ENCODE results near the gene MFSD6L.

The MFSD6L gene

DNA sequence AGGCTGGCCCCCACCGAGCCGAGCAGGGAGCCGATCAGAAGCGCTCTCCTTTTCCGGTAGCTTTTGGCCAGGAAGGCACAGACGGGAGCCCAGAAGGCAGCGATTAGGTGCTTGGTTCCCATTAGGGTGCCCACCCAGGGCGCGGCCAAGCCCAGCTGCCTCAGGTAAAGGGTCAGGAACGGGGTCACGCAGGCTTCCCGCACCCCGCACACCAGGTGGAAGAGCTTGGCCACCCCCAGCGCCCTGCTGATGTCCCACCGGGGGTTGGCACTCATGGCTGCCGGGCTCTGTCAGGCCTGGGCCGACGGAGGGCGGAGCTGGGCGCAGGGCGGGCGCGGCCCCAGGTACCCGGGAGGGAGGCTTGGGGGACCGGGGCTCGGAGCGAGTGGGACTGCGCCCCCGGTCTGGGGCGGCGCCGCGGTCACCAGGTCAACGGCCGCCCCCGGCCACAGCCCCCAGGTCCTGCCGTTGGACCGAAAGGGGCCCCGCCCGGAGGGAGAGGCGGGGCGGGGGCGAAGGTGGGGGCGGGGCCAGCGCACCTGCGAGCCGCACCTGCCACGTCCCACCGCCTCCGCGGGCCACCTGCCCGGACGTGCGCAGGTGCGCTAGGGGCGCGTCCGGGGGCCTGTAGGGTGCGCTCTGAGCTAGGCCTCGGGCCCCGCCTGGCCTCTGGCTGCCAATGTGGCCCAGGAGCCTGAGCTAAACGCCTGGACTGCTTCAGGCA, at the start of gene MFSD6L:
MFSD6L (minus strand) TSS at position 520 of the 724 bp plus-strand sequence; CDS start at position 275, 245 bp downstream.
- no peak for DNase-seq

DNA sequence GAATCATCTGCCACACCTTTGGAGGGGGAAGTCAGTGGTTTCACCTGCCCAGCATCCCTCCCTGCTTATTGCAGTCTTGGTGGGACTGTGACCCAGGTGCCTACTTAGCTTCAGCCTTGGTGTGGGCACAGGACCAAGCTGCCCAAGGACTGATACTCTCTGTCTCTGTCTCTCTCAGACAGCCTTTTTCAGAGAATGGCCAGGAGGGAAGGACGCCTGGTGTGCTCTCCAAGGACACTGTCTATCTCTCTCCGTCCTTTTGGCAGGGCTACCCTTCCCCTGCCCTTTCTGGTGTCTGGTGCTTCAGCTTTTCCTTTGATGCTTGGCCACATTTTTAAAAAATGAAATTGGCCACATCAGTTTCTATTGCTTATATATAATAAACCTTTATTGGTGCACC, 48.7 kb upstream of the MFSD6L start:
- DNase-seq, result no peak

GRCh38 chr17:8846768-8847211, 47.6 kb upstream of the MFSD6L start:
- no peak for DNase-seq

GRCh38 chr17:8844229-8845218, 45.4 kb upstream of the MFSD6L start:
- DNase-seq, result no peak

- no peak for DNase-seq
These were observed 44.2 kb upstream of the MFSD6L start for GRCh38 chr17:8843344-8843743.

DNA sequence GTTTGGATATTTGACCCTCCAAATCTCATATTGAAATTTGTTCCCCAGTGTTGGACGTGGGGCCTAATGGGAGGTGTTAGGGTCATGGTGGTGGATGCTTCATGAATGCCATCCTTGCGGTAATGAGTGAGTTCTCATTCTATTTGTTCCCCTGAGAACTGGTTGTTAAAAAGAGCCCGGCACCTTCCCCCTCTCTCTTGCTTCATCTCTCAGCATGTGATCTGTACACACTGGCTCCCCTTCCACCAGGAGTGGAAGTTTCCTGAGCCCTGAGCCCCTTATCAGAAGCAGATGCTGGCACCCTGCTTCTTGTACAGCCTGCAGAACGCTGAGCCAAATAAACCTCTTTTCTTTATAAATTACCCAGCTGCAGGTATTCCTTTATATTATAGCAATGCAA, 42.7 kb upstream of the MFSD6L start:
- no peak for DNase-seq

- no peak for DNase-seq
These were observed 40.3 kb upstream of the MFSD6L start for GRCh38 chr17:8839410-8839935.

DNA sequence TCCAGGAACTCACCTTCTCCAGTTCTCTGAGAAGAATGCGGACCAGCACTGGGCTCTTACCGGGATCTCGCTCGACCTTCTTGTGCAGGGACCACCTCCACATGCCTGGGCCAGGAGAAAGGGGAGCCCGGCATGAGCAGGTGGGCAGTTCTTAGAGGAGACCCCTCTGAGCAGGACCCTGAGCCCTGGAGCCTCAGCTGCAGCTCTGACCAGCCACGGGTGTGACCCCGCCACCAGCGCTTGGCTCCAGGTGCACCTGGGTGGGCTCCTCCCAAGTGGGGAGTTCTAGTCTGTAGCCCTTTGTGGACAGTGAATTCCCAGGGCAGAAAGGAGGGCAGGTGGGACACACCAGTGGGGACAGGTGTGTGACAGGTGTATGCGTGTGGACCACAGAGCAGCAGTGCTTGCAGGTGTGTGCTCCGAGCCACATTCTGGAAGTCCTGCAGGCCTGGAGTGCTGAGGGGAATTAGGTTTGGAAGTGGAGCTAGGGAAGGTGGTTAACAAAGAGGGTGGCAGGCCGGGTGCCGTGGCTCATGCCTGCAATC, 39.5 kb upstream of the MFSD6L start:
- DNase-seq, result no peak

- DNase-seq, result no peak
These were observed 38.5 kb upstream of the MFSD6L start for GRCh38 chr17:8837563-8838075.

DNA sequence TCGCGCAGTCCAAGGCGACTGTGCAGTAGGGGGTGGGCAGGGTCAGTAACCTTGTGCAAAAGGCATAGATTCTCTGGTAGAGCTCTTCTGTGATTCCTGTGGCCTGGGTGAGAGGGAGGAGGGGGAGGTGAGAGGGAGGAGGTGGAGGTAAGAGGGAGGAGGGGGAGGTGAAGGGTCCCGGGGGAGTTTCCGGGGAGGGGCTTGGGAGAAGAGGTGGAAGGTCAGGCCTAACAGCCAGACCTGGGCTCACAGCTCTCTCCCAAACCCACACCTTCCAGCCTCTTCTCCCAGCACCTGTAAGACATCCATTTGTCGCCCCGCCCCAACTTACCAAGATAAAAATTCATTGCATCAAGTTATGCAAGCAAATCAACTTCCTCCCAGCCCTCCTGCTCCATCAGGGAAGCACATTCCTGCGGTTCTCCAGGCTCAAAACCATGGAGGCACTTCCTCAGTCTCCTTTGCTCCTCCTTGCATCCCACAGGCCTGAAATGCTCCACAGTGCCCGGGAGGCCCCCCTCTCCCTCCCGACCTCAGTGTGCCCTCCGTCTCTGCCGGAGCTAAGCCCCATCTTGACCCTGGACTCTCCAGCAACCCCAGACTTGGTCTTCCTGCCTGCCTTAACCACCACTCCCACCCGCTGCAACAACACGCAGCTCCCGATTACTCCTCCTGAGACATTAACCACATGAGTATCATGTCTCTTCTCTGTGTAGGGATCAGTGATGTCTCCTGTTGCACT, 37.8 kb upstream of the MFSD6L start:
- DNase-seq, result no peak

- no peak for DNase-seq
These were observed 36.6 kb upstream of the MFSD6L start for GRCh38 chr17:8835631-8836364.

DNA sequence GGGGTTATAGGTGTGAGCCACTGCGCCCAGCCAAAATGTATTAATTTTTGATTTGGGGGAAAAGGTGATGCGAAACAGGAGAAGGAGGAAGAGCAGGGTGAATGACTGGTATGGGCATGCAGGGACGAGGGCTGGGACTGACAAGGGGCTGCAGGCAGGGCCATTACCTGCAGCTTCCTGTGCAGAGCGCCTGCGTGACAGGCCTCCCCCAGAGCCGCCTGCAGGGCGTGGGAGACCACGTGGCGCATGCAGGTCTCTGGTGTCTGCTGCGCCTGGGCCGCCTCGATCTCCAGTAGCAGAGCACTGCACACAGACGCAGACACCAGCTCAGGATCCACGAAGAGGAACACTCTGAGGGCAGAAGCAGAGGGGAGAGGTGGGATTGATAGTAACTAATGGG, 35.9 kb upstream of the MFSD6L start:
- DNase-seq, result no peak

- no peak for DNase-seq
These were observed 33.7 kb upstream of the MFSD6L start for GRCh38 chr17:8832711-8833352.

- DNase-seq, result no peak
These were observed 32.2 kb upstream of the MFSD6L start for GRCh38 chr17:8831234-8831849.

- DNase-seq, result no peak
These were observed 31.0 kb upstream of the MFSD6L start for GRCh38 chr17:8830141-8830540.

DNA sequence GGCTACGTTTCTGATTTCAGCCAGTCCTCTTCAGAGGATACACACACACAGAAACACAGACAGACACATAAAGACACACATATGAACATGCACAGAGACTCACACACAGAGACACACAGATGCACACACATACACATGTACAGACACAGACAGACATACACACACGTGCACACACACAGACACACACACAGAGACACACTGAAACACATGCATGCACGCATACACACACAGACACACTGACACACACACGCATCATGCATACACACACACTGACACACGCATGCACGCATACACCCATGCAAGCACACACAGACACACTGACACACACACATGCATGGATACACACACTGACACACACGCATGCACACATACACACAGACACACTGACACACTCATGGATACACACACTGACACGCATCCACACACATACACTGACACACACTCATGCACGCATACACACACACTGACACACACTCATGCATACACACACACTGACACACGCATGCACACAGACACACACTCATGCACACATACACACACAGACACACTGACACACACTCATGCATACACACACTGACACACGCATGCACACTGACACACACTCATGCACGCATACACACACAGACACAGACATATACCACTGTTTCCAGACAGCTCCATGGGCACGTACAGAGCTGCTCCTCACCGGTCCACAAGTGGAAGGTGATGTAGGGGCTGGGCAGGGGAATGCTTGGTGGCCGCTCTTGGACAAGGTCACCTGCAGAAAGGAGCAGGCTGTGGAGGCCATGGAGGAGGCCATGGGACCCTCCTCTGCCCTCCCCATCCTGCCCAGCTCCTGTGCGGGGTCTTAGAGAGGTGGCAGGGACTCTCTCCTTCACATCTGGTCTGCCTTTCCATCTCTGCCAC, 30.1 kb upstream of the MFSD6L start:
- no peak for DNase-seq

DNA sequence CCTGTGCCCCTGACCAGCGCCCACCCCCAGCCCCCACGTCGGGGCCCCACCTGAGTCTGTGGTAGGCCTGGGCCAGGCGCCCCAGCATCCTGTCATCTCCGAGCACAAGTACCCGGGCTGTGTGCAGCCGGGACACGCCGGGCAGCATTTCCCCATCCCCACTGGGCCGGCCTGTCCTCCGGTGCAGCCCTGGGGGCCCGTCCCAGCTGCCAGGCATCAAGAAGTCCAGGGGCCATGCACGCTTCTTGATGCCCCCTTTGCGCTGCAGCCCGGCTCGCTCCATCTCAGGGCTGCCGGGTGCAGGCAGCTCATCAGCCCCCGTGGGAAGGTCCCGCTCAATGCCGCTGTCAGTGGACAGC, 29.3 kb upstream of the MFSD6L start:
- no peak for DNase-seq

DNA sequence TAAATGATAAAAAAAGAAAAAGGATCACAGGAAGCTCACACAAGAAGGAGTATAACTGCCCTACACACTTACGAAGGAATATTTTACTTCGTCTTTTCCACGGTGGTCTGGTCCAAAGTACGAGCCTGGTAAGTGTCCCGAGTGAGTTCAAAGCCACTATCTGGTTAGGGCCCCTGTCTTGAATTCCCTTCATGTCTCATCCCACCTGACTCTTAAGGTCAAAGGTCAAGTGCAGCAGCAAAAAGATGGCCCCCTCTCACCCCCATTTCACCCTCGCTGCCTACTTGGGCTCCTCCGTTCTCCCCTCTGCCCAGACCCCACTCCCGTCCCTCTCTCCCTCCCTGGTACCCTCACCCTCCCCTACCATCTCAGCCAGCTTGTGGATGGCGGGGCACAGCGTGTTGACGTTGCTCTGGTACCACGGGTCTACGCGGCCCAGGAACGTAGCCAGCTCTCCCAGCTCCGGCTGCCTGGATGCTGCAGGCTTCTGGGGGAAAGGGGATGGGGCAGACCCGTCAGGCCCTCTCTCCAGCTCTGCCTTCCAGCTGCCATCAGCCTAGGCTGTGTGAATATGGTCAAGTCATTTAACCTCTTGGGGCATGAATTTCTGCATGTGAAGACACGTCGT, 27.8 kb upstream of the MFSD6L start:
- no peak for DNase-seq

GRCh38 chr17:8825802-8826201, 26.6 kb upstream of the MFSD6L start:
- DNase-seq, result no peak
